GM19023 (cell line): Measurements from ENCODE around the gene CCDC85A.

ENCODE experiments used
- ATAC-seq: cut with Tn5 transposase; IDR thresholded peaks from one replicate; pipeline ENCODE4 v1.9.1; 2021; ENCODE audit warnings: mild to moderate bottlenecking, moderate library complexity; ENCODE audit not compliant: unreplicated experiment

Gene CCDC85A

GRCh38 chr2:56192664-56193305, 9.0 kb downstream of the CCDC85A start:
- ATAC-seq, result no peak

GRCh38 chr2:56195563-56195962, 11.8 kb downstream of the CCDC85A start:
- no peak for ATAC-seq

GRCh38 chr2:56197816-56198215, 14.0 kb downstream of the CCDC85A start:
- ATAC-seq, result no peak

- no peak for ATAC-seq
Observed at GRCh38 chr2:56198936-56199335, 15.1 kb downstream of the CCDC85A start.

GRCh38 chr2:56199492-56199891, 15.7 kb downstream of the CCDC85A start:
- no peak for ATAC-seq

GRCh38 chr2:56202381-56203121, 18.8 kb downstream of the CCDC85A start:
- ATAC-seq, result no peak

GRCh38 chr2:56204556-56204955, 20.8 kb downstream of the CCDC85A start:
- no peak for ATAC-seq

- no peak for ATAC-seq
Observed at GRCh38 chr2:56206250-56206649, 22.5 kb downstream of the CCDC85A start.

- no peak for ATAC-seq
Observed at GRCh38 chr2:56207760-56208159, 24.0 kb downstream of the CCDC85A start.

GRCh38 chr2:56208380-56208779, 24.6 kb downstream of the CCDC85A start:
- no peak for ATAC-seq

GRCh38 chr2:56209701-56210100, 25.9 kb downstream of the CCDC85A start:
- no peak for ATAC-seq

- no peak for ATAC-seq
Observed at GRCh38 chr2:56210291-56210690, 26.5 kb downstream of the CCDC85A start.

GRCh38 chr2:56211048-56211447, 27.3 kb downstream of the CCDC85A start:
- ATAC-seq, result no peak

GRCh38 chr2:56215911-56216310, 32.1 kb downstream of the CCDC85A start:
- no peak for ATAC-seq

GRCh38 chr2:56217106-56217505, 33.3 kb downstream of the CCDC85A start:
- no peak for ATAC-seq

GRCh38 chr2:56222481-56222880, 38.7 kb downstream of the CCDC85A start:
- ATAC-seq, result no peak

GRCh38 chr2:56224316-56224715, 40.5 kb downstream of the CCDC85A start:
- no peak for ATAC-seq

GRCh38 chr2:56227811-56228210, 44.0 kb downstream of the CCDC85A start:
- ATAC-seq, result no peak

- ATAC-seq, result no peak
Observed at GRCh38 chr2:56229397-56230060, 45.7 kb downstream of the CCDC85A start.

GRCh38 chr2:56230156-56230555, 46.4 kb downstream of the CCDC85A start:
- ATAC-seq, result no peak

- no peak for ATAC-seq
Observed at GRCh38 chr2:56231361-56231760, 47.6 kb downstream of the CCDC85A start.

GRCh38 chr2:56232912-56233311, 49.1 kb downstream of the CCDC85A start:
- no peak for ATAC-seq
